Esophagus muscularis mucosa (tissue), 4 donors: ENCODE results near the gene OR5M10. TPM values are rescaled to one million over a fixed set of nuclear protein-coding genes. Genes with fewer than 3 reads are reported as not detected.
"Not testable (repeated sequence)": the region's sequence is repeated elsewhere in the genome, so short reads cannot be mapped to it uniquely, and the experiment has no call there.

Experiments used
- DNase-seq: peaks from one replicate; pipeline ENCODE4 v3.0.0-alpha.2; 2017; ENCODE audit errors: extremely low spot score
- H3K27ac ChIP-seq, 4 donors: fragments of 200-600 bp; sonication (generic); replicated peaks in 1 of 4; 1 replicate in 3 of 4; 2 replicates in 1 of 4; pipeline ENCODE4 v1.5.1; 2016 to 2019; ENCODE audit warnings: mild to moderate bottlenecking in 1 of 4
- H3K27me3 ChIP-seq, 4 donors: fragments of 200-600 bp; sonication (generic); one replicate each; pipeline versions ENCODE4 v1.5.1 to v1.6.0; 2016 to 2019
- H3K36me3 ChIP-seq, 4 donors: fragments of 200-600 bp; sonication (generic); one replicate each; pipeline ENCODE4 v1.5.1; 2016 to 2019
- H3K4me1 ChIP-seq, 4 donors: fragments of 200-600 bp; sonication (generic); one replicate each; pipeline ENCODE4 v1.5.1; 2016 to 2019
- H3K4me3 ChIP-seq, 4 donors: fragments of 200-600 bp; sonication (generic); 1 replicate in 2 of 4; 2 replicates in 2 of 4; pipeline ENCODE4 v1.5.1; 2016 to 2019; ENCODE audit warnings: mild to moderate bottlenecking in 4 of 4, moderate library complexity in 1 of 4
- H3K9me3 ChIP-seq, 4 donors: fragments of 200-600 bp; sonication (generic); 1 replicate in 3 of 4; 2 replicates in 1 of 4; pipeline ENCODE4 v1.5.1; 2016 to 2019
- CTCF ChIP-seq, 3 experiments: fragments of 200-600 bp in 2 of 3; fragments of 450-650 bp in 1 of 3; sonication (generic) in 2 of 3; IDR thresholded peaks; one replicate each; pipeline ENCODE4 v1.5.1; 2017 to 2019; ENCODE audit warnings: antibody characterized with exemption in 3 of 3, mild to moderate bottlenecking in 2 of 3, moderate library complexity in 1 of 3
- EP300 ChIP-seq: sonication (generic); formaldehyde crosslinking; IDR thresholded peaks from one replicate; pipeline ENCODE4 v1.6.1; 2017; ENCODE audit warnings: antibody characterized with exemption
- POLR2A ChIP-seq: fragments of 450-650 bp; IDR thresholded peaks from one replicate; pipeline ENCODE4 v1.6.1; 2017; ENCODE audit warnings: antibody characterized with exemption, moderate library complexity, mild to moderate bottlenecking, low read depth
- POLR2AphosphoS5 ChIP-seq, 2 donors: sonication (generic); formaldehyde crosslinking; IDR thresholded peaks; one replicate each; pipeline ENCODE4 v1.6.1; 2017; ENCODE audit warnings: antibody characterized with exemption in 2 of 2
- WGBS: methylation state at CpG from one replicate; pipeline ENCODE4 v1.1.5; 2018; 5-methylcytosine and 5-hydroxymethylcytosine counted together
- intact Hi-C: fragments of 100-400 bp; cut with DNase I; formaldehyde crosslinking; loops from one replicate; pipeline ENCODE4 v1.15.1; 2023
- total RNA-seq, 4 donors: library from RNA; depleted of rRNA; stranded (reverse); fragments of >200 nt; gene quantifications; one replicate each; pipeline versions ENCODE4 v1.1.0 to v1.2.1, GENCODE V29; 2016

The OR5M10 gene
- total RNA-seq, 4 donors from 2014 or later: not detected

- Histone ChIP-seq H3K27me3 (no peaks in the 10 kb centered on the region), H3K4me3 (no peak overlapping the region), H3K4me1 (no peaks in the 10 kb centered on the region), H3K36me3 (no peaks in the 10 kb centered on the region), H3K27ac (no peak overlapping the region), H3K9me3 (no peaks in the 10 kb centered on the region)
- no peak for TF ChIP-seq EP300
- no peak for TF ChIP-seq POLR2AphosphoS5 (IDR thresholded peaks at IDR 0.05)
- no peak for DNase-seq
- 73% methylated on average over 6 of the region's 6 CpGs for WGBS
- intact Hi-C loops: no loop called here
Observed at GRCh38 chr11:56558574-56558973, 18.9 kb downstream of the OR5M10 start.

DNA sequence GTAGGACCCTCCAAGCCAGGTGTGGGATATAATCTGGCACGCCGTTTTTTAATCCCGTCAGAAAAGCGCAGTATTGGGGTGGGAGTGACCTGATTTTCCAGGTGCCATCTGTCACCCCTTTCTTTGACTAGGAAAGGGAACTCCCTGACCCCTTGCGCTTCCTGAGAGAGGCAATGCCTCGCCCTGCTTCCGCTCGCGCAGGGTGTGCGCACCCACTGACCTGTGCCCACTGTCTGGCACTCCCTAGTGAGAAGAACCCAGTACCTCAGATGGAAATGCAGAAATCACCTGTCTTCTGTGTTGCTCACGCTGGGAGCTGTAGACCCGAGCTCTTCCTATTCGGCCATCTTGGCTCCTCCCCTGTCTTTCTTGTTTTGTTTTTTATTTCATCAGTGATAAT is 22.8 kb downstream of the OR5M10 start:
- 79% methylated on average over 13 of the region's 13 CpGs for WGBS
- intact Hi-C loops, H3K4me1 ChIP-seq, H3K27ac ChIP-seq, H3K36me3 ChIP-seq, H3K9me3 ChIP-seq, H3K27me3 ChIP-seq, DNase-seq, H3K4me3 ChIP-seq: not testable (repeated sequence)

GRCh38 chr11:56545531-56545930 is 32.0 kb downstream of the OR5M10 start:
- DNase-seq: no peak
- TF ChIP-seq CTCF (IDR thresholded peaks at IDR 0.05) (no peak), POLR2A (no peak), EP300 (no peak), POLR2AphosphoS5 (IDR thresholded peaks at IDR 0.05) (no peak)
- Histone ChIP-seq H3K9me3 (no peaks in the 10 kb centered on the region), H3K36me3 (no peaks in the 10 kb centered on the region), H3K4me1 (no peaks in the 10 kb centered on the region), H3K27me3 (no peaks in the 10 kb centered on the region), H3K27ac (no peak overlapping the region), H3K4me3 (no peak overlapping the region)
- intact Hi-C loops: no loop called here
- WGBS: 81% methylated on average over 6 of the region's 6 CpGs

- Histone ChIP-seq H3K9me3 (no peaks in the 10 kb centered on the region), H3K36me3 (no peaks in the 10 kb centered on the region), H3K4me3 (no peak overlapping the region), H3K27me3 (no peaks in the 10 kb centered on the region), H3K4me1 (no peaks in the 10 kb centered on the region), H3K27ac (no peak overlapping the region)
- 87% methylated on average over 1 of the region's 1 CpG for WGBS
- intact Hi-C loops: no loop called here
- TF ChIP-seq EP300: no peak
- no peak for DNase-seq
Observed at GRCh38 chr11:56543739-56544138, 33.8 kb downstream of the OR5M10 start.

GRCh38 chr11:56543157-56543556 is 34.4 kb downstream of the OR5M10 start, which contains the start of gene OR5M11:
TSS of gene OR5M11 (minus strand) at chr11:56543257. CDS start at chr11:56543257, 0 bp downstream.
- no peak within 1 kb of the TSS for H3K27ac ChIP-seq
- H3K4me1 ChIP-seq: no peaks in the 10 kb centered on the region
- H3K36me3 ChIP-seq: no peaks in the 10 kb centered on the region
- no peak for DNase-seq
- H3K4me3 ChIP-seq: no peak within 1 kb of the TSS
- no peaks in the 10 kb centered on the region for H3K27me3 ChIP-seq
- TF ChIP-seq POLR2A (no peak), EP300 (no peak)
- intact Hi-C loops: no loop called here
- no peaks in the 10 kb centered on the region for H3K9me3 ChIP-seq
- WGBS: 77% methylated on average over 2 of the region's 2 CpGs

- intact Hi-C loops: no loop called here
- no peak for DNase-seq
- H3K27me3 ChIP-seq: no peaks in the 10 kb centered on the region
- 74% methylated on average over 3 of the region's 3 CpGs for WGBS
- H3K4me3 ChIP-seq: no peak overlapping the region
- no peaks in the 10 kb centered on the region for H3K36me3 ChIP-seq
- H3K27ac ChIP-seq: no peak overlapping the region
- no peaks in the 10 kb centered on the region for H3K4me1 ChIP-seq
- H3K9me3 ChIP-seq: no peaks in the 10 kb centered on the region
- TF ChIP-seq CTCF (IDR thresholded peaks at IDR 0.05) (no peak), EP300 (no peak), POLR2AphosphoS5 (IDR thresholded peaks at IDR 0.05) (no peak), POLR2A (no peak)
Observed at GRCh38 chr11:56533054-56533740, 44.3 kb downstream of the OR5M10 start.

DNA sequence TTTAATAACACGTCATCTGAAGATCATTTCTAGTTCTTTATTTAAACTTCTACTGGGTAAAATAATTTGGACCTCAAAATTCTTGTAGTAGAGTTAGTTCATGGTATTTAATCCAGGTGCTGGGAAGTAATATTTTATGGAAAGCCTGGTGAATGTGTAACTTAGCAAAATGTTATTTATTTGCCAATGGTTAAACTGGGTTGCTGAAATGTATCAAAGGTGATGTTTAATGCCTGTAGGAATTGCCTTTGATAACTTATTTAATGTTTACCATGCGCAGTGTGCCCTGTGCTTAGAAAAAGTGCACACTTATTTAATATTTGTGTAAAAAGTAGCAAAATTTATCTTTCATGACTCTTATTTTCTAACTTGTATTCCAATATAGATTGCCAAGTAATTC is 45.7 kb downstream of the OR5M10 start:
- WGBS: 77% methylated on average over 2 of the region's 2 CpGs
- no peak overlapping the region for H3K27ac ChIP-seq
- H3K27me3 ChIP-seq: no peaks in the 10 kb centered on the region
- TF ChIP-seq POLR2AphosphoS5 (IDR thresholded peaks at IDR 0.05): no peak
- no peak for TF ChIP-seq EP300
- no peak for TF ChIP-seq CTCF (IDR thresholded peaks at IDR 0.05)
- H3K4me1 ChIP-seq: no peaks in the 10 kb centered on the region
- no peaks in the 10 kb centered on the region for H3K36me3 ChIP-seq
- DNase-seq: no peak
- H3K9me3 ChIP-seq: no peaks in the 10 kb centered on the region
- H3K4me3 ChIP-seq: no peak overlapping the region
- intact Hi-C loops: no loop called here
